ENCODE data around the gene TPTE2.

GRCh38 chr13:19589312-19589711 is 28.0 kb upstream of the TPTE2 start:
- TF ChIP-seq CSDC2 (CRISPR knock-in tag; IDR thresholded peaks at IDR 0.05): no peak
- TF ChIP-seq ISL1 (CRISPR knock-in tag; IDR thresholded peaks at IDR 0.05): no peak
- TF ChIP-seq RARB (CRISPR knock-in tag; IDR thresholded peaks at IDR 0.05): no peak
- TF ChIP-seq, protein P1, sequence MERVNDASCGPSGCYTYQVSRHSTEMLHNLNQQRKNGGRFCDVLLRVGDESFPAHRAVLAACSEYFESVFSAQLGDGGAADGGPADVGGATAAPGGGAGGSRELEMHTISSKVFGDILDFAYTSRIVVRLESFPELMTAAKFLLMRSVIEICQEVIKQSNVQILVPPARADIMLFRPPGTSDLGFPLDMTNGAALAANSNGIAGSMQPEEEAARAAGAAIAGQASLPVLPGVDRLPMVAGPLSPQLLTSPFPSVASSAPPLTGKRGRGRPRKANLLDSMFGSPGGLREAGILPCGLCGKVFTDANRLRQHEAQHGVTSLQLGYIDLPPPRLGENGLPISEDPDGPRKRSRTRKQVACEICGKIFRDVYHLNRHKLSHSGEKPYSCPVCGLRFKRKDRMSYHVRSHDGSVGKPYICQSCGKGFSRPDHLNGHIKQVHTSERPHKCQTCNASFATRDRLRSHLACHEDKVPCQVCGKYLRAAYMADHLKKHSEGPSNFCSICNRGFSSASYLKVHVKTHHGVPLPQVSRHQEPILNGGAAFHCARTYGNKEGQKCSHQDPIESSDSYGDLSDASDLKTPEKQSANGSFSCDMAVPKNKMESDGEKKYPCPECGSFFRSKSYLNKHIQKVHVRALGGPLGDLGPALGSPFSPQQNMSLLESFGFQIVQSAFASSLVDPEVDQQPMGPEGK (CRISPR knock-in tag; IDR thresholded peaks at IDR 0.05; ENCODE audit: borderline replicate concordance): no peak
- no peak for TF ChIP-seq TCF4 (CRISPR knock-in tag; IDR thresholded peaks at IDR 0.05; ENCODE audit: borderline replicate concordance)
- no peak for TF ChIP-seq ZFP3 (CRISPR knock-in tag; IDR thresholded peaks at IDR 0.05)
- no peak for TF ChIP-seq ZFP30 (CRISPR knock-in tag; IDR thresholded peaks at IDR 0.05)
- no peak for TF ChIP-seq BACH2 (CRISPR knock-in tag; IDR thresholded peaks at IDR 0.05; ENCODE audit: borderline replicate concordance)
- TF ChIP-seq CREB5 (CRISPR knock-in tag; IDR thresholded peaks at IDR 0.05; ENCODE audit: low read depth): no peak
- no peak for TF ChIP-seq ZC3H10 (CRISPR knock-in tag; IDR thresholded peaks at IDR 0.05)
- no peak for TF ChIP-seq OSR1 (CRISPR knock-in tag; IDR thresholded peaks at IDR 0.05)
- no peak for TF ChIP-seq CSRNP3 (CRISPR knock-in tag; IDR thresholded peaks at IDR 0.05)
- no peak for TF ChIP-seq ZNF8 (CRISPR knock-in tag; IDR thresholded peaks at IDR 0.05)
- TF ChIP-seq ARNTL (CRISPR knock-in tag; IDR thresholded peaks at IDR 0.05; ENCODE audit: borderline replicate concordance, low read depth): no peak

Measured in SK-N-SH treated with all-trans-retinoic acid at 6 μM for 48 hours (cell line).